HUES48 (cell line): ENCODE data around the gene FUT8.

Experiments
- H3K27ac ChIP-seq: one replicate; pipeline ENCODE4 v1.7.0; 2013; ENCODE audit warnings: low read depth, low read length, inconsistent platforms
- H3K27me3 ChIP-seq: 2 replicates; pipeline ENCODE4 v1.6.1; 2013; ENCODE audit warnings: mild to moderate bottlenecking, low read length; ENCODE audit not compliant: control insufficient read depth, insufficient read depth
- H3K36me3 ChIP-seq: 2 replicates; pipeline ENCODE4 v1.6.1; 2013; ENCODE audit warnings: low read length; ENCODE audit not compliant: control insufficient read depth, insufficient read depth
- H3K4me1 ChIP-seq: 2 replicates; pipeline ENCODE4 v1.6.1; 2013; ENCODE audit warnings: mild to moderate bottlenecking, low read length; ENCODE audit not compliant: control insufficient read depth, insufficient read depth
- H3K4me3 ChIP-seq: 2 replicates; pipeline ENCODE4 v1.5.1; 2013; ENCODE audit warnings: mild to moderate bottlenecking, low read depth, low read length
- H3K9ac ChIP-seq: 2 replicates; pipeline ENCODE4 v1.6.1; 2013; ENCODE audit warnings: mild to moderate bottlenecking, low read depth, low read length, moderate library complexity
- H3K9me3 ChIP-seq: 2 replicates; pipeline ENCODE4 v1.6.1; 2013; ENCODE audit warnings: low read length; ENCODE audit not compliant: control insufficient read depth, insufficient read depth

FUT8 gene

DNA sequence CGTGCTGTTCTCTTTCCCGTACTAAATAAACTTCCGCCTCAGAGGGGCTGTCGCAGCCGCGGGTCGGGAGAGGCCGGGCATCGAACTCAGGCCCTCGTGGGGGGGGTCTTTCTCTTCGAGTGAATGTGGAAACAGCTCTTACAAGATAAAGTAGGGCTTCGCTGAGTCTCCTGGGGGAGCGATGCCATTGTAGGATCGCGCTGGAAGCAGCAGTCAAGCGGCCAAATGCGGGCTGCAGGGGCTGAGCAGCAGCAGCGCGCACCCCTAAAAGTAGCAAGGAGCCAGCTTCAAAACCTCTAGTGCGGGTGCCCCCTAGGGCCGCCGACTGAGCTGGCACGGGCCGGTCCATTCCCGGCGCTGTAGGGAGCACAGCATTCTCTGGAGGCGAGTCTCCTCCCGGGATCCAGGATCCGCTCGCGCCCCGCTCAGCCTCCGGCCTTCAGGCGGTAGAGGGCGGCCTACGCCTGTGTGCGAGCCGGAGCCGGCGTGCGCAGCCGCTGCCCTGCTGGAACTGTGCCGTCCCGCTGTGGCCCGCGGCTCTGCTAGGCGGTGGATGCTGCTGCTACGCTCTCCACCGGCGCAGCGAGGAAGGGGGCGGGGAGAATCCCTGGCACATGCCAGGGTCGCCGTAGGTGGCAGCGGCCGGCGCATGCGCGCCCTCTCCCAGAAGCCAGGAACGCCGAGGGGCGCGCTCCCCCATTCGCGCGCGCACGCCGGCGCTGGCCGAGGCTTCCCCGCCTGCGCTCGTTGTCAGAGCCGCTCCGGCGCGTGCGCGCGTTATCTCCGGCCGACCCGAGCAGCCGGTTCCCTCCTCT, at the start of gene FUT8:
Gene FUT8, plus strand, starts transcription at position 699 of the 815 bp plus-strand sequence. CDS start 148,834 bp downstream, outside the sequence.
- peaks cover 6% of the 10 kb centered on the region; the same call in 1 of the 2 replicates for H3K27me3 ChIP-seq
- peaks cover 15% of the 10 kb centered on the region; the same call in 1 of the 2 replicates for H3K4me1 ChIP-seq
- H3K4me3 ChIP-seq, result peak within 1 kb of the TSS; percentile 91
- H3K36me3 ChIP-seq, result no peaks in the 10 kb centered on the region
- peak within 1 kb of the TSS; percentile 91 for H3K27ac ChIP-seq
- H3K9ac ChIP-seq, result peak within 1 kb of the TSS; percentile 81
- H3K9me3 ChIP-seq, result no peaks in the 10 kb centered on the region

DNA sequence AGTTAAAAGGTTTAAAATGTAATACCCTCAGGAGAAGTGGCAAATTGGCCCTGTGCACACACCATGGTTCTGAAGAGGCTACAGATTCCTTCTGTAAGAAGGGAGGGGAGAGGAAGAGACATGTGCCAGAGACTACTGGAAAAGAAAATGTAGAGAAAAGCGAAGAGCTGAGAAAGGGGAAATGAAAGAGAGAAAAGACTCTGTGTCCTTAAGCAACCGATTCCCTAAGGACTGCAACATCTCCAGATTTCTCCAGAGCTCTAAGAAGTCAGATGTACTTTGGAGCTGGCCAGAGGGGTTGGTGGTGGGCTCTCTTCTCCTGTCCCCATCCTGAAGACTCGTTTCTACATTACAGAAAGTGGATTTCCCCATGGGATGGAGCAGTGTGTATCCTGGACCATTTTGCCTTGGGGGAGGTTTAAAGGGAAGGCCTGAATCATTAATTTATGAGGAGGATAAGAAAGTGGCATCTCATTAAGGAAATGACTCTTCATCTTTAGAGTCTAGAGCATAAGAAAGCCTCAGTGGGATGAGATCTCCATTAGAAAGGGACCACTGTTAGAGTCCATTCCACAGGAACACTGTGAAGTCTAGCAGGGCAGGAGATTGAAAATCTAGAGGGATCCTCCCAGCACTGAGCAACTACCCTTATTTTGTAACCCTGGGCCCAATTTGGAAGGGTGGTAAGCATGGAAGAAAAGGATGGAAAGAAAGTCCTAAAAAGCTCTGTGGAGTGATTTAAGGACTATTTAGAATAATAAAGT, 45.5 kb upstream of the FUT8 start:
- Histone ChIP-seq H3K9me3 (no peaks in the 10 kb centered on the region), H3K27me3 (no peaks in the 10 kb centered on the region), H3K4me1 (peaks cover 34% of the 10 kb centered on the region), H3K27ac (peak overlapping the region; percentile 73), H3K9ac (no peak overlapping the region), H3K36me3 (no peaks in the 10 kb centered on the region), H3K4me3 (no peak overlapping the region)

DNA sequence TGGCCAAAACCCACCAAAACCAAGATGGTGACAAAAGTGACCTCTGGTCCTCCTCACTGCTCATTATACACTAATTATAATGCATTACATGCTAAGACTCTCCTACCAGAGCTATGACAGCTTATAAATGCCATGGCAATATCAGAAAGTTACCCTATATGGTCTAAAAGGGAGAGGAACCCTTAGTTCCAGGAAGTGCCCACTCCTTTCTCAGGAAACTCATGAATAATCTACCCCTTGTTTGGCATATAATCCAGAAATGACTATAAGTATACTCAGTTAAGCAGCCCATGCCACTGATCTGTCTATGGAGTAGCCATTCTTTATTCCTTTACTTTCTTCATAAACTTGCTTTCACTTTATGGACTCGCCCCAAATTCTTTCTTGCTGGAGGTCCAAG, 43.0 kb upstream of the FUT8 start:
- no peak overlapping the region for H3K27ac ChIP-seq
- H3K4me3 ChIP-seq, result no peak overlapping the region
- H3K36me3 ChIP-seq, result no peaks in the 10 kb centered on the region
- H3K27me3 ChIP-seq, result no peaks in the 10 kb centered on the region
- peaks cover 41% of the 10 kb centered on the region for H3K4me1 ChIP-seq
- H3K9ac ChIP-seq, result no peak overlapping the region
- H3K9me3 ChIP-seq, result no peaks in the 10 kb centered on the region

DNA sequence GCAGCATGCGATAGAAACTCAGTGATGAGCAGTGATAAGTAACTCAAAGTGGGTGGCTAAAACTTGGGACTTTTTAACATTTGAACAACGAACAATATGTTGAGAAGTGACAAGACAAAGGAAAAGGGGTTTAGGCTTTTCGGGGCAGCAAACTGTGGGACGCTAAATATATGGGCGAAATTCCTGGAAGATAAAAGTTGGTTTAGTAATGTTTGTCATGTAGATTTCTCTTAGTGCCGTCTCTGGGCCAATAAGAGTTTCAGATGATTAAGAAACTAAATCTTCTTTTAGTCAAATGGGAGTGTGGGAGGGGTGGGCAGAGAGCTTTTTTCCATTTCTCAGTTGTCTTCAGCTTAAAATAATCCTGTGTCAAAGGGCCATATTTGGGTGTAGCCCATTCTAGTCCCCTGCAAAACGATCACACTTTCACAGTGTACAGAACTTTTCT, 41.7 kb upstream of the FUT8 start:
- Histone ChIP-seq H3K27me3 (no peaks in the 10 kb centered on the region), H3K9me3 (no peaks in the 10 kb centered on the region), H3K9ac (no peak overlapping the region), H3K4me1 (peaks cover 41% of the 10 kb centered on the region), H3K27ac (peak overlapping the region; percentile 73), H3K4me3 (peak overlapping the region; percentile 35), H3K36me3 (no peaks in the 10 kb centered on the region)

DNA sequence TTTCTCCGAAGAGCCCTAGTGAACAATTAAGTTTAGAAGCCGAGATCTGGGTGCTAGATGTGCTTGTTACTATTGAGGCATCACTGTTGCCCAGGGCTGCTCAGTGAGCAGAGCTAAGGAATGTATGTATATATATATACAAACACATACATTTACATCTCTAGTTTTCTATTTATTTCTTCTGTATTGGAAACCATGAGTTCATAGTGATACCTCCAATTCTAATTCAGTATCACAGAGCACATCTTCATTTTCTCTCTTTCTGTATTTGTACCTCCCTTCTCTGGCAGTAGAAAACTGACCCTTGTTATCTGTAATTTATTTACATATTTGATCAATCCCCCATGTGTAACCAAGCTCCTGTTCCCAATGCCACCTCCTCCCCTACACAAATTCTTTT, 40.7 kb upstream of the FUT8 start:
- no peaks in the 10 kb centered on the region for H3K9me3 ChIP-seq
- H3K4me3 ChIP-seq, result no peak overlapping the region
- H3K4me1 ChIP-seq, result peaks cover 34% of the 10 kb centered on the region
- H3K27ac ChIP-seq, result no peak overlapping the region
- no peaks in the 10 kb centered on the region for H3K27me3 ChIP-seq
- no peak overlapping the region for H3K9ac ChIP-seq
- H3K36me3 ChIP-seq, result no peaks in the 10 kb centered on the region

DNA sequence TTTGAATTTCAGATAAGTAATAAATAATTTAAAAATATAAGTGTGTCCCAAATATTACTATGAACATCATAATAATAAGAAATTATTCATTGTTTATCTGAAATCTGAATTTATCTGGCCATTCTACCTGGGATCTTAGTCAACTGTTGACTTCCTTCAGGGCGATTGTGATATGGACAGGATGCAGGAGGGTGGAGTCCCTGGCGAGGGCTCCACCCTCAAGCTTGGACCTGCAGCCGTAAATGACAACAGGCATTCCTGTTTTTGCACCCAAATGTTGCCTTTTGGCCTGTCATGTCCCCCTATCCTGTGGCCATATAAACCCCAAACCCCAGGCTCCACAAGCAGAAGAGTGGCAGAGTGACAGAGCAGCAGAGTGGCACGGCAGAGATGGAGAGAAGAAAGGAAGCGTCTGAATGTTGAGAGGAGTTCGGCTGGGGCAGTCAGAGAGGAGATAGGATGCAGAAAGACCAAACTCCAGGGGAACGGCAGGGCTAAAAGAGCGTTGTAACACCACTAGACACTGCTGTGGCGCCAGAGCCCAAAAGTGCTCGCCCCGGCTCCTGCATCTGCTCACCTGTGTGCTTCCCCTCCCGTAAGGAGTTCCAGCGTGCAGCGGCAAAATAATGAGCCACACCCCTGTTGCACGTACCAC, 39.4 kb upstream of the FUT8 start:
- Histone ChIP-seq H3K9me3 (no peaks in the 10 kb centered on the region), H3K27ac (no peak overlapping the region), H3K27me3 (no peaks in the 10 kb centered on the region), H3K4me3 (no peak overlapping the region), H3K4me1 (peaks cover 23% of the 10 kb centered on the region), H3K36me3 (no peaks in the 10 kb centered on the region), H3K9ac (no peak overlapping the region)

DNA sequence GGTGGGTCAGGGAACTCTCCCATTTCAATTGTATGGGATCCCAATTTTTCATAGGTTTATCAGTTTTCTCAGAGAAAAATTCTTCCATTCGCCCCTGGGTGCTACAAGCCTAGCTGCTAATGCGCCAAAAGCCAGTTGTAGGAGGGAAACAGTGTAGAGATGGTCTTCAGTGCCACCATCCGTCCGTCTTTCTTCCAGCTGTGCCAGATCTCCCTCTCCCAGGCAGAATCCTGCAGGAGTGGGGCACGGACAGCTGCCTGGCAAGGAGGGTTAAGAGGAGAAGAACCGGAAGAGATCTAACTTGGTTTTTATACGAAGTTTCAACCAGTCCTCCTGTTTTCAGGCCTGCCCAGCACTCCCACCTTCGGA, 38.9 kb upstream of the FUT8 start:
- Histone ChIP-seq H3K27me3 (no peaks in the 10 kb centered on the region), H3K9ac (no peak overlapping the region), H3K9me3 (no peaks in the 10 kb centered on the region), H3K36me3 (no peaks in the 10 kb centered on the region), H3K4me1 (peaks cover 23% of the 10 kb centered on the region), H3K27ac (no peak overlapping the region), H3K4me3 (no peak overlapping the region)

DNA sequence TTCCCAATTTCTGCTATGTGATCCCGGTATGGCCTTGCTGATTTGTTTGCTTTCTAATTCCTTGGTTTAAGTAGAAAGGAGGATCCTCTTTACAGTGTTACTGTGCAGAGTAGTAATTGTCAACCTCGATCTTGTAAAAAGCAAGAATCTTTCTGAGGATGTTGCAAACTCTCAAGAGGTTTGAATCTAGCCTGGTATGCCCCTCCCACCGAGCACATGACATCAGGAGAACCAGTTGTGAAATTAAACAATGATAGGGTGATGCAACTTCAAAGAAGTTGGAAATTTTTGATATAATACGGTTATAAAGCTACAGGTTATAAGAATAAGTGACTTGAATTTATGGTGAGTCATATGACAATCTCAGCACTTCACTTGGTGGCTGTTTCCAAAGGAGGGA, 35.0 kb upstream of the FUT8 start:
- peaks cover 7% of the 10 kb centered on the region for H3K4me1 ChIP-seq
- no peaks in the 10 kb centered on the region for H3K9me3 ChIP-seq

DNA sequence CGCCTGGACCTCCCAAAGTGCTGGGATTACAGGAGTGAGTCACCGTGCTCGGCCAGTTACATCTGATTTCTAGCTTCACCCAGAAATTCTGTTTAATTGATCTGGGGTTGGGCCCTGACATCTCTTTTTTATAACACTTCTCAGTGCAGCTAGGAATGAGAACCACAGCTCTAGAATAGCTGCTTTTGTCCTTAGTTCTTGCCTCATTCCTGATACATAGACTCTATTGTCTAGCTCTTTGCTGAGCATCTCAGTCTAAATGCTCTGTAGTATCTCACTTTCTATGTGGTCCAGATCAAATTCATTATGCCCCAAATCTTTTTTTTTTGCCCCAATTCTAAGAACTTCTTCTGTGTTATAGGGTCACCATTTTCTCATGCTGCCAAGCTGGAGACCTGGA, 29.9 kb upstream of the FUT8 start:
- no peak overlapping the region for H3K27ac ChIP-seq
- no peaks in the 10 kb centered on the region for H3K27me3 ChIP-seq
- no peak overlapping the region for H3K4me3 ChIP-seq
- H3K4me1 ChIP-seq, result no peaks in the 10 kb centered on the region; the same call in 1 of the 2 replicates
- H3K9ac ChIP-seq, result no peak overlapping the region
- H3K9me3 ChIP-seq, result no peaks in the 10 kb centered on the region
- H3K36me3 ChIP-seq, result no peaks in the 10 kb centered on the region

More for the DNA sequence above, 35.0 kb upstream of the FUT8 start:
- H3K4me3 ChIP-seq, result no peak overlapping the region
- H3K27me3 ChIP-seq, result no peaks in the 10 kb centered on the region
- no peak overlapping the region for H3K27ac ChIP-seq
- no peaks in the 10 kb centered on the region for H3K36me3 ChIP-seq
- H3K9ac ChIP-seq, result no peak overlapping the region

DNA sequence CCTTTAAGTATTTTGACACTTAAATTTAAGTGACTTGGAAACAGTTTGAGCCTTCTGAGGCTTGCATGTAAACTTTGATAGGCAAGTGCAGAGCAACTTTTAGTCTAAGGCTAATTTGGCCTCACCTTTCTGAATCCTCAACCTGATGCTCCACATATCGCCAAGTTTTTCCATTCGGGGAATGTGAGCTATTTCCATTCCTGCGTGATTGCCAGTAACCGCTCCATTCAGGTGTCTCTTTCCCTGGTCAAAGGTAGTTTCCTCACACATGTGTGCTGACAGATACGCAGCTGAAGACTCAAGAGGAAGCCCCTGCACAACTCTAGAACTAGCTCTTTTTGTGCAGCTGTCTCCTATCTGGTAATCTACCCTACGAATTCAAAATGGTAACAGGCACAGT, 25.4 kb upstream of the FUT8 start:
- Histone ChIP-seq H3K4me3 (no peak overlapping the region), H3K9ac (no peak overlapping the region), H3K27ac (no peak overlapping the region), H3K36me3 (no peaks in the 10 kb centered on the region), H3K27me3 (no peaks in the 10 kb centered on the region), H3K9me3 (no peaks in the 10 kb centered on the region), H3K4me1 (no peaks in the 10 kb centered on the region)

DNA sequence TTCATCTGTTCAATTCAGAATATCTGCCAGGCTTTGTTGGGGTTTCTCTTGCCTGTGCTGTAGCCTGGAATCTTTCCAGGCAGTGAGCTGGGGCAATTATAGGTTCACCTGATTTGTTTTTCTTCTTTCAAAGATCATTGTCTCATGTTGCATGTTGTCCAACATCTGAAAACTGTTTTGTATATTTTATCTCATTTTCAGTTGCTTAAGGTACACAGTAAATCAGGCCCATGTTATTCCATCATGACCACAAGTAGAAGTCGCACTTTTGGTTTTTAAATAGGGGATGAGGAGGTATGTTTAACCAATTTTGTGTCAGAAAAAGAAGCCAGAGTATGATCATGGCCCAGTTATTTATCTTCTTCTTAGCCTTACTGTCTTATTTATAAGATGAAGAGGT, 24.9 kb upstream of the FUT8 start:
- H3K27me3 ChIP-seq, result no peaks in the 10 kb centered on the region
- no peak overlapping the region for H3K4me3 ChIP-seq
- H3K9ac ChIP-seq, result no peak overlapping the region
- no peaks in the 10 kb centered on the region for H3K36me3 ChIP-seq
- H3K4me1 ChIP-seq, result no peaks in the 10 kb centered on the region
- H3K27ac ChIP-seq, result no peak overlapping the region
- no peaks in the 10 kb centered on the region for H3K9me3 ChIP-seq
